K562 (cell line): ENCODE measurements around the gene LHCGR. TPM values are rescaled to one million over a fixed set of nuclear protein-coding genes. Genes with fewer than 3 reads are reported as not detected.

Experiments
- ATAC-seq: fragments of 200-7000 bp; cut with Tn5 transposase; 3 replicates; pipeline ENCODE4 v1.9.1; 2020; ENCODE audit warnings: moderate library complexity
- BruUV-seq: library from RNA; stranded (reverse); fragments of 400-500 nt; replicated peaks from 2 replicates; lab custom pipeline; 2021; lab: Mats Ljungman, UMichigan
- CTCF ChIA-PET: fragments of 300-600 bp; formaldehyde crosslinking; extraction: SDS; loops from one replicate; lab custom pipeline; 2021; ENCODE audit warnings: low intra/inter-chr PET ratio; lab: Yijun Ruan, JAX
- POLR2A ChIA-PET: fragments of 300-600, 350-650 bp; sonication (Branson Sonifier 250); formaldehyde crosslinking; extraction: SDS; loops from one replicate; lab custom pipeline; 2021; ENCODE audit warnings: antibody characterized with exemption, inconsistent platforms; lab: Yijun Ruan, JAX
- DNase-seq, 4 experiments: peaks; one replicate each; pipeline versions ENCODE4 v3.0.0 to v3.0.0-alpha.2; 2011 to 2018; ENCODE audit warnings: low spot score in 3 of 4, mixed read lengths in 3 of 4; ENCODE audit errors: extremely low read depth in 1 of 4
- FAIRE-seq: peaks from 2 replicates; lab custom pipeline; 2011; peaks lifted over from hg19 to GRCh38; lab: Jason Lieb, UNC
- H2AFZ ChIP-seq: 2 replicates; pipeline ENCODE4 v1.6.0; 2011; ENCODE audit warnings: low read depth, low read length, control low read depth, inconsistent platforms
- H3K27ac ChIP-seq: fragments of 200-600 bp; 3 replicates; pipeline ENCODE4 v1.8.0; 2011; ENCODE audit warnings: low read depth, mild to moderate bottlenecking, control low read depth, inconsistent platforms, low read length, moderate library complexity, mixed read lengths; ENCODE audit errors: extremely low read depth
- H3K27me3 ChIP-seq, 2 experiments: fragments of 300-600 bp in 1 of 2; 2 replicates in 1 of 2; 3 replicates in 1 of 2; pipeline versions ENCODE4 v1.6.0 to v1.8.0; 2011; ENCODE audit warnings: inconsistent platforms in 2 of 2, low read length in 2 of 2, mild to moderate bottlenecking in 1 of 2, mixed read lengths in 1 of 2, moderate library complexity in 1 of 2; ENCODE audit not compliant: control insufficient read depth in 2 of 2, insufficient read depth in 2 of 2
- H3K36me3 ChIP-seq: fragments of 300-600 bp; 3 replicates; pipeline ENCODE4 v1.8.0; 2011; ENCODE audit warnings: mild to moderate bottlenecking, low read length, inconsistent platforms; ENCODE audit not compliant: control insufficient read depth, insufficient read depth
- H3K4me1 ChIP-seq, 2 experiments: fragments of 200-600 bp in 1 of 2; replicated peaks in 1 of 2; 2 replicates in 1 of 2; 3 replicates in 1 of 2; pipeline versions ENCODE4 v1.5.1 to v1.8.0; 2011; ENCODE audit warnings: inconsistent platforms in 2 of 2, low read length in 2 of 2, mild to moderate bottlenecking in 1 of 2, mixed read lengths in 1 of 2, moderate library complexity in 1 of 2; ENCODE audit not compliant: control insufficient read depth in 2 of 2, insufficient read depth in 2 of 2
- H3K4me2 ChIP-seq: 2 replicates; pipeline ENCODE4 v1.6.1; 2011; ENCODE audit warnings: low read length, control low read depth, inconsistent platforms, mixed read lengths; ENCODE audit not compliant: insufficient read depth
- H3K4me3 ChIP-seq: fragments of 200-600 bp; sonication (generic), shearing (Covaris generic); 2 replicates; pipeline ENCODE4 v1.5.1; 2016; ENCODE audit warnings: control low read depth, inconsistent platforms
- H3K79me2 ChIP-seq: fragments of 200-600 bp; 3 replicates; pipeline ENCODE4 v1.8.0; 2011; ENCODE audit warnings: low read length, inconsistent platforms; ENCODE audit not compliant: control insufficient read depth, insufficient read depth
- H3K9ac ChIP-seq, 2 experiments: 2 replicates each; pipeline versions ENCODE4 v1.6.0 to v1.6.1; 2011; ENCODE audit warnings: low read depth in 2 of 2, low read length in 2 of 2, control low read depth in 1 of 2, inconsistent platforms in 1 of 2, mild to moderate bottlenecking in 1 of 2, mixed read lengths in 1 of 2; ENCODE audit not compliant: insufficient read depth in 1 of 2
- H3K9me1 ChIP-seq: one replicate; pipeline ENCODE4 v1.6.0; 2011; ENCODE audit warnings: inconsistent platforms, mild to moderate bottlenecking, low read length, moderate library complexity; ENCODE audit not compliant: control insufficient read depth, insufficient read depth
- H3K9me3 ChIP-seq: replicated peaks from 2 replicates; pipeline ENCODE4 v1.5.1; 2011; ENCODE audit warnings: low read depth, low read length, inconsistent platforms; ENCODE audit not compliant: control insufficient read depth, insufficient read depth
- H4K20me1 ChIP-seq: replicated peaks from 2 replicates; pipeline ENCODE4 v1.6.1; 2011; ENCODE audit warnings: low read length, inconsistent platforms, mixed read lengths; ENCODE audit not compliant: control insufficient read depth, insufficient read depth
- BRD9 ChIP-seq: fragments of 450-650 bp; IDR thresholded peaks from 2 replicates; pipeline ENCODE4 v1.6.1; 2018; ENCODE audit warnings: low read depth; ENCODE audit not compliant: partially characterized antibody
- EP400 ChIP-seq: fragments of 450-650 bp; IDR thresholded peaks from 2 replicates; pipeline ENCODE4 v1.6.1; 2017; ENCODE audit warnings: antibody characterized with exemption, mild to moderate bottlenecking, moderate library complexity
- HDAC8 ChIP-seq: fragments of 450-650 bp; IDR thresholded peaks from 2 replicates; pipeline ENCODE4 v1.6.1; 2016; ENCODE audit warnings: mild to moderate bottlenecking, missing genetic modification characterization, moderate library complexity, missing compliant biosample characterization
- MCM7 ChIP-seq, 2 experiments: fragments of 450-650 bp; IDR thresholded peaks; 2 replicates each; pipeline ENCODE4 v1.6.1; 2016 to 2018
- UBTF ChIP-seq, 2 experiments: IDR thresholded peaks; 2 replicates each; pipeline ENCODE4 v1.6.1; 2012; ENCODE audit warnings: improper control_type of control experiment in 2 of 2, low read depth in 2 of 2, low read length in 2 of 2, borderline replicate concordance in 1 of 2
- ZC3H4 ChIP-seq: sonication (generic); formaldehyde crosslinking; IDR thresholded peaks from 2 replicates; pipeline ENCODE4 v1.9.0; 2021; ENCODE audit warnings: missing genetic modification reagents, borderline replicate concordance
- ZFP36 ChIP-seq: fragments of 150-350 bp; IDR thresholded peaks from 2 replicates; pipeline ENCODE4 v1.6.1; 2018; ENCODE audit warnings: low read length, low read depth; ENCODE audit not compliant: partially characterized antibody
- WGBS: fragments of 100-300 bp; shearing (Covaris generic); methylation state at CpG from one replicate; pipeline ENCODE4 v1.1.6; 2016; ENCODE audit warnings: low coverage, mixed read lengths; ENCODE audit not compliant: insufficient coverage; ENCODE audit errors: missing lambda C conversion rate; 5-methylcytosine and 5-hydroxymethylcytosine counted together
- in situ Hi-C: fragments of 300-500 bp; cut with MboI; formaldehyde crosslinking; loops from 4 replicates; pipeline ENCODE4 v1.15.0; 2018; ENCODE audit warnings: inconsistent platforms, mixed read lengths
- intact Hi-C: fragments of 100-400 bp; cut with micrococcal nuclease; formaldehyde crosslinking; loops from 2 replicates; pipeline ENCODE4 v1.14.2; 2022
- polyA plus RNA-seq, 8 experiments: library from polyadenylated mRNA; depleted of rRNA in 4 of 8; stranded (reverse) in 5 of 8; unstranded in 3 of 8; fragments of >200 nt; fragmentation: Nextera tagmentation in 2 of 8; fragmentation: Illumina TruSeq in 1 of 8; extraction: Ambion mirVana in 2 of 8; extraction: Trizol in 1 of 8; gene quantifications; 2 replicates each; pipeline versions ENCODE4 v1.2.1 to v1.2.3, GENCODE V29; 2011 to 2014; ENCODE audit warnings: inconsistent platforms in 1 of 8, missing spikeins in 1 of 8
- total RNA-seq, 7 experiments: library from RNA; depleted of rRNA in 6 of 7; stranded (reverse); fragments of >200 nt in 6 of 7; fragmentation: Illumina TruSeq in 2 of 7; extraction: Trizol in 2 of 7; gene quantifications; 2 replicates each; pipeline versions ENCODE4 v1.2.1 to v1.2.3, GENCODE V29; 2011 to 2021; ENCODE audit warnings: low replicate concordance in 1 of 7
- TF ChIP-seq, protein P1 (sequence below): fragments of 150-350 bp; IDR thresholded peaks from 2 replicates; pipeline ENCODE4 v1.6.1; 2014; ENCODE audit warnings: low read depth, mild to moderate bottlenecking, low read length, borderline replicate concordance
- TF ChIP-seq, protein P2 (sequence below): fragments of 450-650 bp; formaldehyde crosslinking; IDR thresholded peaks from 2 replicates; pipeline ENCODE4 v1.4.0; 2020; ENCODE audit warnings: mild to moderate bottlenecking, moderate library complexity

Gene LHCGR
- total and polyA plus RNA-seq, 9 of the 15 experiments (the other 6 are each of a cell fraction or from before 2014, with no cell fraction given) = not detected

GRCh38 chr2:48799601-48800000 lies 44.1 kb upstream of the LHCGR start (continued):
- TF ChIP-seq, protein P1, sequence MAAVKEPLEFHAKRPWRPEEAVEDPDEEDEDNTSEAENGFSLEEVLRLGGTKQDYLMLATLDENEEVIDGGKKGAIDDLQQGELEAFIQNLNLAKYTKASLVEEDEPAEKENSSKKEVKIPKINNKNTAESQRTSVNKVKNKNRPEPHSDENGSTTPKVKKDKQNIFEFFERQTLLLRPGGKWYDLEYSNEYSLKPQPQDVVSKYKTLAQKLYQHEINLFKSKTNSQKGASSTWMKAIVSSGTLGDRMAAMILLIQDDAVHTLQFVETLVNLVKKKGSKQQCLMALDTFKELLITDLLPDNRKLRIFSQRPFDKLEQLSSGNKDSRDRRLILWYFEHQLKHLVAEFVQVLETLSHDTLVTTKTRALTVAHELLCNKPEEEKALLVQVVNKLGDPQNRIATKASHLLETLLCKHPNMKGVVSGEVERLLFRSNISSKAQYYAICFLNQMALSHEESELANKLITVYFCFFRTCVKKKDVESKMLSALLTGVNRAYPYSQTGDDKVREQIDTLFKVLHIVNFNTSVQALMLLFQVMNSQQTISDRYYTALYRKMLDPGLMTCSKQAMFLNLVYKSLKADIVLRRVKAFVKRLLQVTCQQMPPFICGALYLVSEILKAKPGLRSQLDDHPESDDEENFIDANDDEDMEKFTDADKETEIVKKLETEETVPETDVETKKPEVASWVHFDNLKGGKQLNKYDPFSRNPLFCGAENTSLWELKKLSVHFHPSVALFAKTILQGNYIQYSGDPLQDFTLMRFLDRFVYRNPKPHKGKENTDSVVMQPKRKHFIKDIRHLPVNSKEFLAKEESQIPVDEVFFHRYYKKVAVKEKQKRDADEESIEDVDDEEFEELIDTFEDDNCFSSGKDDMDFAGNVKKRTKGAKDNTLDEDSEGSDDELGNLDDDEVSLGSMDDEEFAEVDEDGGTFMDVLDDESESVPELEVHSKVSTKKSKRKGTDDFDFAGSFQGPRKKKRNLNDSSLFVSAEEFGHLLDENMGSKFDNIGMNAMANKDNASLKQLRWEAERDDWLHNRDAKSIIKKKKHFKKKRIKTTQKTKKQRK = no peak
- TF ChIP-seq ZC3H4 (no peak), BRD9 (no peak)
- TF ChIP-seq, protein P2, sequence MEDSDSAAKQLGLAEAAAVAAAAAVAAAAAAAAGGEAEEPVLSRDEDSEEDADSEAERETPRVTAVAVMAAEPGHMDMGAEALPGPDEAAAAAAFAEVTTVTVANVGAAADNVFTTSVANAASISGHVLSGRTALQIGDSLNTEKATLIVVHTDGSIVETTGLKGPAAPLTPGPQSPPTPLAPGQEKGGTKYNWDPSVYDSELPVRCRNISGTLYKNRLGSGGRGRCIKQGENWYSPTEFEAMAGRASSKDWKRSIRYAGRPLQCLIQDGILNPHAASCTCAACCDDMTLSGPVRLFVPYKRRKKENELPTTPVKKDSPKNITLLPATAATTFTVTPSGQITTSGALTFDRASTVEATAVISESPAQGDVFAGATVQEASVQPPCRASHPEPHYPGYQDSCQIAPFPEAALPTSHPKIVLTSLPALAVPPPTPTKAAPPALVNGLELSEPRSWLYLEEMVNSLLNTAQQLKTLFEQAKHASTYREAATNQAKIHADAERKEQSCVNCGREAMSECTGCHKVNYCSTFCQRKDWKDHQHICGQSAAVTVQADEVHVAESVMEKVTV (CRISPR knock-in tag) = no peak

DNA sequence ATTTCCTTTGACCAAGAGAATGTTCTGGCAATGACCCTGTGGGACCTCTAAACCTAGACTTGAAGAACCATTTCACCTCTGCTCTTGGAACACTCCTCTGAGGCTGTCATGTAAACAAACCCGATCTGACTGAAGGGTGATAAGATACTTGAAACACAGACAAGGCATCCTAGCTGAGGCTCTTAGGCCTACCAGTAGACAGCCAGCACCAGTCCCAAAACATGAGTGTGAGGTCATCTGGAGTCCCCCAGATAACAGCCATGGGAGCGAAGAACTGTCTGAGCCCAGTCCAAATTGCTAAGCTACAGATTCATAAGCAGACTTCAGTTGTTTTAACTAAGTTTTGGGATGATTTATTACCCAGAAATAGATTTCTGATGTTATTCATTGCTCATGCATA lies 39.5 kb upstream of the LHCGR start:
- intact Hi-C loops (no loop called here), in situ Hi-C loops (no loop called here)
- no peaks in the 10 kb centered on the region for H4K20me1 ChIP-seq
- DNase-seq = peak in 2 of 4 experiments; percentile 3 to 5
- no peak overlapping the region for H2AFZ ChIP-seq
- no peak for FAIRE-seq
- no peaks in the 10 kb centered on the region for H3K4me1 ChIP-seq
- H3K4me2 ChIP-seq = no peak overlapping the region; the same call in 1 of the 2 replicates
- CTCF ChIA-PET = no interaction called here
- POLR2A ChIA-PET = no interaction called here
- TF ChIP-seq ZFP36 (no peak), EP400 (no peak), MCM7 (IDR thresholded peaks at IDR 0.05) (no peak), UBTF (IDR thresholded peaks at IDR 0.05; ENCODE audit: borderline replicate concordance in 1 of 2, low read depth in 2 of 2, low read length in 2 of 2) (no peak), HDAC8 (tag) (no peak)
- no peak overlapping the region for H3K27ac ChIP-seq
- no peaks in the 10 kb centered on the region for H3K9me1 ChIP-seq
- H3K9ac ChIP-seq = no peak overlapping the region
- no peaks in the 10 kb centered on the region for H3K79me2 ChIP-seq
- no peaks in the 10 kb centered on the region for H3K27me3 ChIP-seq
- no peaks in the 10 kb centered on the region for H3K36me3 ChIP-seq
- 5% methylated on average over 2 of the region's 2 CpGs for WGBS
- no peaks in the 10 kb centered on the region for H3K9me3 ChIP-seq
- ATAC-seq = peak; percentile 28; the same call in 1 of the 3 replicates
- no peak overlapping the region for H3K4me3 ChIP-seq
- BruUV-seq = no TSS peak
